GM23338 (cell line): ENCODE data around the gene LYST. TPM values are rescaled to one million over a fixed set of nuclear protein-coding genes. Genes with fewer than 3 reads are reported as not detected.

Experiments used
- ATAC-seq: fragments of 200-7000 bp; cut with Tn5 transposase; 3 replicates; pipeline ENCODE4 v1.9.1; 2020
- DNase-seq: peaks from one replicate; pipeline ENCODE4 v3.0.0-alpha.2; 2015; ENCODE audit warnings: low spot score
- H2AFZ ChIP-seq: fragments of 200-600 bp; sonication (generic); 2 replicates; pipeline ENCODE4 v1.8.0; 2016; ENCODE audit warnings: antibody characterized with exemption, mild to moderate bottlenecking, moderate library complexity
- H3F3A ChIP-seq: fragments of 200-600 bp; sonication (generic); replicated peaks from 2 replicates; pipeline ENCODE4 v1.8.0; 2017; ENCODE audit warnings: antibody characterized with exemption, mixed run types, low read depth
- H3K27ac ChIP-seq: fragments of 200-600 bp; sonication (generic); 2 replicates; pipeline ENCODE4 v1.6.1; 2016; ENCODE audit warnings: low read depth
- H3K27me3 ChIP-seq: fragments of 200-600 bp; sonication (generic); 2 replicates; pipeline ENCODE4 v1.8.0; 2016; ENCODE audit warnings: mild to moderate bottlenecking, mixed run types, moderate library complexity; ENCODE audit not compliant: insufficient read depth
- H3K36me3 ChIP-seq: fragments of 200-600 bp; sonication (generic); 2 replicates; pipeline ENCODE4 v1.8.0; 2016; ENCODE audit warnings: mild to moderate bottlenecking; ENCODE audit not compliant: insufficient read depth
- H3K4me1 ChIP-seq: fragments of 200-600 bp; sonication (generic); 2 replicates; pipeline ENCODE4 v1.8.0; 2016; ENCODE audit warnings: mild to moderate bottlenecking, moderate library complexity; ENCODE audit not compliant: insufficient read depth
- H3K4me2 ChIP-seq: fragments of 200-600 bp; sonication (generic); 2 replicates; pipeline ENCODE4 v1.7.1; 2017; ENCODE audit warnings: mixed run types
- H3K4me3 ChIP-seq: fragments of 200-600 bp; sonication (generic); 2 replicates; pipeline ENCODE4 v1.6.1; 2016; ENCODE audit warnings: mixed run types
- H3K79me2 ChIP-seq: fragments of 200-600 bp; sonication (generic); replicated peaks from 2 replicates; pipeline ENCODE4 v1.8.0; 2017; ENCODE audit warnings: mild to moderate bottlenecking; ENCODE audit not compliant: insufficient read depth
- H3K9me2 ChIP-seq: fragments of 200-600 bp; sonication (generic); 2 replicates; pipeline ENCODE4 v1.8.0; 2017; ENCODE audit not compliant: insufficient read depth
- H4K20me1 ChIP-seq: fragments of 200-600 bp; sonication (generic); replicated peaks from 2 replicates; pipeline ENCODE4 v1.8.0; 2017; ENCODE audit warnings: mild to moderate bottlenecking; ENCODE audit not compliant: insufficient read depth
- H3K27ac Mint-ChIP-seq: 2 replicates; pipeline ENCODE4 v1.8.0; 2020; ENCODE audit warnings: inconsistent platforms, mild to moderate bottlenecking, moderate library complexity, mixed read lengths
- H3K27me3 Mint-ChIP-seq: 3 replicates; pipeline ENCODE4 v1.8.0; 2022; ENCODE audit warnings: low read depth, mild to moderate bottlenecking, moderate library complexity, mixed read lengths, inconsistent platforms; ENCODE audit not compliant: insufficient read depth, poor library complexity
- H3K36me3 Mint-ChIP-seq: 3 replicates; pipeline ENCODE4 v1.8.0; 2021; ENCODE audit warnings: low read depth, mild to moderate bottlenecking, inconsistent platforms, moderate library complexity, mixed read lengths
- H3K4me1 Mint-ChIP-seq: 3 replicates; pipeline ENCODE4 v1.8.0; 2020; ENCODE audit warnings: mild to moderate bottlenecking, inconsistent platforms, mixed read lengths
- H3K4me3 Mint-ChIP-seq: 3 replicates; pipeline ENCODE4 v1.8.0; 2021; ENCODE audit warnings: moderate library complexity, mild to moderate bottlenecking, inconsistent platforms, mixed read lengths
- H3K9me3 Mint-ChIP-seq: 3 replicates; pipeline ENCODE4 v1.8.0; 2020; ENCODE audit warnings: moderate library complexity, mild to moderate bottlenecking, inconsistent platforms, mixed read lengths
- CREB1 ChIP-seq: fragments of 250-450 bp; sonication (Bioruptor Pico); IDR thresholded peaks from 2 replicates; pipeline ENCODE4 v1.5.0; 2020; ENCODE audit warnings: low read depth, mild to moderate bottlenecking, moderate library complexity
- ETS1 ChIP-seq: IDR thresholded peaks from 2 replicates; pipeline ENCODE4 v1.6.1; 2016; ENCODE audit warnings: antibody characterized with exemption
- EZH2phosphoT487 ChIP-seq: fragments of 200-600 bp; sonication (generic); IDR thresholded peaks from one replicate; pipeline ENCODE4 v1.8.1; 2018; ENCODE audit warnings: antibody characterized with exemption; ENCODE audit not compliant: unreplicated experiment
- JUNB ChIP-seq: IDR thresholded peaks from one replicate; pipeline ENCODE4 v1.6.1; 2016; ENCODE audit warnings: antibody characterized with exemption; ENCODE audit not compliant: unreplicated experiment
- POLR2AphosphoS5 ChIP-seq: IDR thresholded peaks from 2 replicates; pipeline ENCODE4 v1.6.1; 2016; ENCODE audit warnings: antibody characterized with exemption, low read depth
- STAT1 ChIP-seq: IDR thresholded peaks from one replicate; pipeline ENCODE4 v1.6.1; 2016; ENCODE audit warnings: antibody characterized with exemption; ENCODE audit not compliant: unreplicated experiment
- ZNF114 ChIP-seq: fragments of 250-450 bp; sonication (Bioruptor Pico); IDR thresholded peaks from 2 replicates; pipeline ENCODE4 v1.5.0; 2020; ENCODE audit warnings: mild to moderate bottlenecking, moderate library complexity
- ZNF331 ChIP-seq: fragments of 250-450 bp; sonication (Bioruptor Pico); IDR thresholded peaks from 2 replicates; pipeline ENCODE4 v1.5.0; 2020; ENCODE audit warnings: low read depth, mild to moderate bottlenecking, moderate library complexity
- ZNF462 ChIP-seq: fragments of 250-450 bp; sonication (Bioruptor Pico); IDR thresholded peaks from 2 replicates; pipeline ENCODE4 v1.5.0; 2020; ENCODE audit warnings: mild to moderate bottlenecking, moderate library complexity
- polyA plus RNA-seq: library from polyadenylated mRNA; unstranded; fragments of >200 nt; fragmentation: Nextera tagmentation; extraction: Ambion mirVana; gene quantifications from 2 replicates; pipeline ENCODE4 v1.2.1, GENCODE V29; 2016
- total RNA-seq: library from RNA; depleted of rRNA; stranded (reverse); fragments of >200 nt; shearing (Covaris generic); gene quantifications from 2 replicates; pipeline ENCODE4 v1.2.3, GENCODE V29; 2014

The LYST gene
- total and polyA plus RNA-seq, 2 experiments from 2014 or later, result 0.21 to 1.0 TPM

GRCh38 chr1:235749755-235750300 is 116.9 kb downstream of the LYST start (continued):
- TF ChIP-seq ZNF462 (CRISPR knock-in tag) (no peak), CREB1 (CRISPR knock-in tag) (no peak), JUNB (no peak)

- no peaks in the 10 kb centered on the region for H3F3A ChIP-seq
- no peak for DNase-seq
- Mint-ChIP-seq H3K9me3 (no peaks in the 10 kb centered on the region), H3K4me1 (no peaks in the 10 kb centered on the region), H3K4me3 (no peak overlapping the region), H3K27ac (no peak overlapping the region), H3K36me3 (no peaks in the 10 kb centered on the region), H3K27me3 (no peaks in the 10 kb centered on the region)
- no peaks in the 10 kb centered on the region for H3K27me3 ChIP-seq
- H3K27ac ChIP-seq, result no peak overlapping the region
- no peaks in the 10 kb centered on the region for H4K20me1 ChIP-seq
- no peaks in the 10 kb centered on the region for H3K4me1 ChIP-seq
- H3K9me2 ChIP-seq, result no peaks in the 10 kb centered on the region
- TF ChIP-seq CREB1 (CRISPR knock-in tag), result no peak
- TF ChIP-seq ZNF331 (CRISPR knock-in tag), result no peak
- TF ChIP-seq EZH2phosphoT487, result no peak
- no peak for TF ChIP-seq ZNF114 (CRISPR knock-in tag)
- no peak for TF ChIP-seq STAT1
- no peak for TF ChIP-seq ETS1
- no peak for TF ChIP-seq ZNF462 (CRISPR knock-in tag)
- TF ChIP-seq JUNB, result no peak
- no peak for TF ChIP-seq POLR2AphosphoS5
- H2AFZ ChIP-seq, result no peak overlapping the region
- no peak for ATAC-seq
- no peak overlapping the region for H3K4me3 ChIP-seq
- H3K36me3 ChIP-seq, result no peaks in the 10 kb centered on the region
- no peak overlapping the region for H3K4me2 ChIP-seq
- H3K79me2 ChIP-seq, result no peaks in the 10 kb centered on the region
These were observed 118.0 kb downstream of the LYST start for GRCh38 chr1:235748747-235749146.
